ENCODE measurements around the gene ST7. TPM values are rescaled to one million over a fixed set of nuclear protein-coding genes. Genes with fewer than 3 reads are reported as not detected.
"Not testable (repeated sequence)": the region's sequence is repeated elsewhere in the genome, so short reads cannot be mapped to it uniquely, and the experiment has no call there.

ST7 gene
- total RNA-seq, 1 experiment from 2014 or later = 38.2 TPM

DNA sequence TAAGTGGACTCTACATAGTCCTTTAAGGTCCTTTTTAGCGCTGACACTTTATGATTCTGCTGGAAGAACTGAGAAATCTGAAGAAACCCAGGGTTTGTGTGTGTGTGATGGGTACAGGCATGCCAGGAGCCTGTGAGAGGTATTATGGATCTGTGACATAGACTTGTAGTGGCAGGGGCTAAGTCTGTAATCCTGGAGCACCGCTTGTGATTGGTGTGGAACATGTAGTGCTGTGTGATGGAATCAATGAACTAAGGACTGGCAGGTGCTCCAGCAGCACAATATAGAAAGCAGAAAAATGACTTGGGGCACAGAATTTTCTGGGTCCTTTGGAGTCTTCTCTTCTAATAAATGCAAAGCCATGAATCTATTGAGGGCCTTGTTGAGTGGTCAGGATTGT, 163.9 kb downstream of the ST7 start:
- H3K9me3 ChIP-seq = no peaks in the 10 kb centered on the region
- Mint-ChIP-seq H3K9me3 (ENCODE audit: unreplicated experiment) (no peaks in the 10 kb centered on the region), H3K4me1 (ENCODE audit: low read depth, unreplicated experiment) (no peaks in the 10 kb centered on the region), H3K27me3 (ENCODE audit: insufficient read depth, unreplicated experiment) (no peaks in the 10 kb centered on the region), H3K36me3 (ENCODE audit: insufficient read depth, unreplicated experiment) (peaks cover 14% of the 10 kb centered on the region), H3K4me3 (ENCODE audit: unreplicated experiment) (no peak overlapping the region), H3K27ac (ENCODE audit: unreplicated experiment) (no peak overlapping the region)
- POLR2A ChIA-PET = no interaction called here
- H3K4me3 ChIP-seq (ENCODE audit: low read depth, low read length) = no peak overlapping the region
- no peaks in the 10 kb centered on the region for H3K36me3 ChIP-seq (ENCODE audit: control insufficient read depth, insufficient read depth, low read length)
- no peaks in the 10 kb centered on the region for H3K27me3 ChIP-seq (replicated peaks; ENCODE audit: control insufficient read depth, insufficient read depth, low read length)
- no TSS peak for BruUV-seq (replicated peaks)
- intact Hi-C loops (cut with micrococcal nuclease; ENCODE audit: unreplicated experiment) = loop anchor here (5.0 kb wide), 1 partner anchor 945 kb away; no protein-coding TSS in a partner anchor
- CTCF ChIA-PET = interaction anchor here (0.9 kb wide), 1 partner anchor 10 kb away, joined by 3 read pairs; no protein-coding TSS in a partner anchor
- TF ChIP-seq CTCF (IDR thresholded peaks at IDR 0.05; ENCODE audit: insufficient read depth in 1 of 2, low read depth in 1 of 2, low read length in 1 of 2, severe bottlenecking in 1 of 2, unreplicated experiment in 1 of 2) = no peak
- no peaks in the 10 kb centered on the region for H3K4me1 ChIP-seq
- DNase-seq = no peak

- DNase-seq = no peak
- Mint-ChIP-seq H3K27me3 (ENCODE audit: insufficient read depth, unreplicated experiment) (no peaks in the 10 kb centered on the region), H3K9me3 (ENCODE audit: unreplicated experiment) (no peaks in the 10 kb centered on the region), H3K4me3 (ENCODE audit: unreplicated experiment) (no peak overlapping the region), H3K27ac (ENCODE audit: unreplicated experiment) (no peak overlapping the region), H3K4me1 (ENCODE audit: low read depth, unreplicated experiment) (no peaks in the 10 kb centered on the region), H3K36me3 (ENCODE audit: insufficient read depth, unreplicated experiment) (peaks cover 6% of the 10 kb centered on the region)
- no peaks in the 10 kb centered on the region for H3K9me3 ChIP-seq
- H3K4me3 ChIP-seq (ENCODE audit: low read depth, low read length) = no peak overlapping the region
- ChIA-PET POLR2A (no interaction called here), CTCF (interaction anchor here (0.6 kb wide), 1 partner anchor 423 kb away, joined by 4 read pairs; no protein-coding TSS in a partner anchor)
- no peaks in the 10 kb centered on the region for H3K27me3 ChIP-seq (replicated peaks; ENCODE audit: control insufficient read depth, insufficient read depth, low read length)
- no peaks in the 10 kb centered on the region for H3K4me1 ChIP-seq
- no peaks in the 10 kb centered on the region for H3K36me3 ChIP-seq (ENCODE audit: control insufficient read depth, insufficient read depth, low read length)
- no peak for TF ChIP-seq CTCF (IDR thresholded peaks at IDR 0.05; ENCODE audit: insufficient read depth in 1 of 2, low read depth in 1 of 2, low read length in 1 of 2, severe bottlenecking in 1 of 2, unreplicated experiment in 1 of 2)
- intact Hi-C loops (cut with micrococcal nuclease; ENCODE audit: unreplicated experiment) = loop anchor here (1.0 to 5.0 kb wide), 3 partner anchors 133 to 946 kb away; no protein-coding TSS in a partner anchor
- no TSS peak for BruUV-seq (replicated peaks)
Observed at GRCh38 chr7:117118579-117119180, 165.4 kb downstream of the ST7 start.

- ChIA-PET CTCF (interaction anchor here (0.6 to 0.7 kb wide), 2 partner anchors 147 to 422 kb away, joined by 3 to 4 read pairs; no protein-coding TSS in a partner anchor), POLR2A (no interaction called here)
- Histone ChIP-seq H3K36me3 (ENCODE audit: control insufficient read depth, insufficient read depth, low read length) (no peaks in the 10 kb centered on the region), H3K4me1 (no peaks in the 10 kb centered on the region), H3K27me3 (replicated peaks; ENCODE audit: control insufficient read depth, insufficient read depth, low read length) (no peaks in the 10 kb centered on the region), H3K4me3 (ENCODE audit: low read depth, low read length) (no peak overlapping the region), H3K9me3 (no peaks in the 10 kb centered on the region)
- DNase-seq = peak; percentile 70 to 85
- intact Hi-C loops (cut with micrococcal nuclease; ENCODE audit: unreplicated experiment) = loop anchor here (1.0 to 5.0 kb wide), 3 partner anchors 134 to 947 kb away; no protein-coding TSS in a partner anchor
- no TSS peak for BruUV-seq (replicated peaks)
- TF ChIP-seq CTCF (IDR thresholded peaks at IDR 0.05; ENCODE audit: insufficient read depth in 1 of 2, low read depth in 1 of 2, low read length in 1 of 2, severe bottlenecking in 1 of 2, unreplicated experiment in 1 of 2) = peak; percentile 80 to 85
- no peak overlapping the region for H3K27ac Mint-ChIP-seq (ENCODE audit: unreplicated experiment)
- H3K27me3 Mint-ChIP-seq (ENCODE audit: insufficient read depth, unreplicated experiment) = no peaks in the 10 kb centered on the region
- H3K4me1 Mint-ChIP-seq (ENCODE audit: low read depth, unreplicated experiment) = no peaks in the 10 kb centered on the region
- H3K36me3 Mint-ChIP-seq (ENCODE audit: insufficient read depth, unreplicated experiment) = peaks cover 6% of the 10 kb centered on the region
- no peak overlapping the region for H3K4me3 Mint-ChIP-seq (ENCODE audit: unreplicated experiment)
- H3K9me3 Mint-ChIP-seq (ENCODE audit: unreplicated experiment) = no peaks in the 10 kb centered on the region
Observed at GRCh38 chr7:117119192-117119924, 166.1 kb downstream of the ST7 start.

DNA sequence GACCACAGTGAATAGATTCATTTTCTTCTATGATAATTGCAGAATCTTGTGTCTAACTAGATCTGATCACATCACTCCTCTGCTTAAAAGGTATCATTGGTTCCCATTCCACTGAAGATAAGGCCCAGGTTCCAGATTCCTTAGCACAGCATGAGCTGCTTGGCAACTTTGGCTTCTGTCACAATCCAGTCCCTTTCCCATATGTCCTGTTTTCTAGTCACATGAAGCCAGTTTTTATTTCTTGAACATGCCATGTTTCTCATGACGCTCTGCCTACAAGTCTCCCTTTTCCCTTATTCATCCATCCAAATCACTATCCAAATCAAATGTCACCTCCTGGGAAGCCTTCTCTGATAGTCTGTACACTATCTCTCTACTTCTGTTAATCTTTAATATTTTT, 167.0 kb downstream of the ST7 start:
- POLR2A ChIA-PET; H3K27ac Mint-ChIP-seq (ENCODE audit: unreplicated experiment); H3K4me1 ChIP-seq; H3K4me3 Mint-ChIP-seq (ENCODE audit: unreplicated experiment); intact Hi-C loops (cut with micrococcal nuclease; ENCODE audit: unreplicated experiment); H3K9me3 Mint-ChIP-seq (ENCODE audit: unreplicated experiment); BruUV-seq (replicated peaks); H3K27me3 ChIP-seq (replicated peaks; ENCODE audit: control insufficient read depth, insufficient read depth, low read length); DNase-seq; H3K27me3 Mint-ChIP-seq (ENCODE audit: insufficient read depth, unreplicated experiment); H3K4me3 ChIP-seq (ENCODE audit: low read depth, low read length); H3K9me3 ChIP-seq; H3K4me1 Mint-ChIP-seq (ENCODE audit: low read depth, unreplicated experiment); H3K36me3 Mint-ChIP-seq (ENCODE audit: insufficient read depth, unreplicated experiment); H3K36me3 ChIP-seq (ENCODE audit: control insufficient read depth, insufficient read depth, low read length): not testable (repeated sequence)
- CTCF ChIA-PET = interaction anchor here (0.7 kb wide), 1 partner anchor 148 kb away, joined by 3 read pairs; no protein-coding TSS in a partner anchor
